ENCODE measurements around the gene PDGFD. TPM values are rescaled to one million over a fixed set of nuclear protein-coding genes. Genes with fewer than 3 reads are reported as not detected.
A peak's percentile ranks its signal among the peaks of the same experiment; 100 is the strongest.

Gene PDGFD
- total RNA-seq, 4 donors from 2014 or later = 4.4 to 7.2 (median 5.2) TPM

DNA sequence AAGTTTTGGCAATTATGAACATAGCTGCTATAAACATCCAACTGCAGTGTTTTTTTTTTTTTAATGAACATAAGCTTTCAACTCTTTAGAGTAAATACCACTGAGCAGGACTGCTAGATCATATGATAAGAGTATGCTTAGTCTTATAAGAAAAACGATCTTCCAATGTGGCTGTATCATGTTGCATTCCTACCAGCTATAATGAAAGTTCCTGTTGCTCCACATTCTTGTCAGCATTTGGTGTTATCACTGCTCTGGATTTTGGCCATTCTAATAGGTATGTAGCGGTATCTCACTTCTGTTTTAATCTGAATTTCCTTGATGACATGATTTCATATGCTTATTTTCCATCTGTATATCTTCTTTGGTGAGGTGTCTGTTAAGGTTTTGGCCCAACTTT is 50.4 kb downstream of the PDGFD start:
- WGBS = 86% methylated on average over 2 of the region's 2 CpGs
- Histone ChIP-seq H3K36me3 (no peaks in the 10 kb centered on the region), H3K4me3 (no peak overlapping the region), H3K4me1 (no peaks in the 10 kb centered on the region), H3K9me3 (no peaks in the 10 kb centered on the region), H3K27me3 (no peaks in the 10 kb centered on the region), H3K27ac (no peak overlapping the region)
- no peak for DNase-seq (ENCODE audit: low spot score in 2 of 2)
- TF ChIP-seq EP300 (IDR thresholded peaks at IDR 0.05) = no peak
- no peak for TF ChIP-seq POLR2A (IDR thresholded peaks at IDR 0.05)
- TF ChIP-seq, protein P1, sequence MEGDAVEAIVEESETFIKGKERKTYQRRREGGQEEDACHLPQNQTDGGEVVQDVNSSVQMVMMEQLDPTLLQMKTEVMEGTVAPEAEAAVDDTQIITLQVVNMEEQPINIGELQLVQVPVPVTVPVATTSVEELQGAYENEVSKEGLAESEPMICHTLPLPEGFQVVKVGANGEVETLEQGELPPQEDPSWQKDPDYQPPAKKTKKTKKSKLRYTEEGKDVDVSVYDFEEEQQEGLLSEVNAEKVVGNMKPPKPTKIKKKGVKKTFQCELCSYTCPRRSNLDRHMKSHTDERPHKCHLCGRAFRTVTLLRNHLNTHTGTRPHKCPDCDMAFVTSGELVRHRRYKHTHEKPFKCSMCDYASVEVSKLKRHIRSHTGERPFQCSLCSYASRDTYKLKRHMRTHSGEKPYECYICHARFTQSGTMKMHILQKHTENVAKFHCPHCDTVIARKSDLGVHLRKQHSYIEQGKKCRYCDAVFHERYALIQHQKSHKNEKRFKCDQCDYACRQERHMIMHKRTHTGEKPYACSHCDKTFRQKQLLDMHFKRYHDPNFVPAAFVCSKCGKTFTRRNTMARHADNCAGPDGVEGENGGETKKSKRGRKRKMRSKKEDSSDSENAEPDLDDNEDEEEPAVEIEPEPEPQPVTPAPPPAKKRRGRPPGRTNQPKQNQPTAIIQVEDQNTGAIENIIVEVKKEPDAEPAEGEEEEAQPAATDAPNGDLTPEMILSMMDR (IDR thresholded peaks at IDR 0.05) = no peak
- TF ChIP-seq POLR2AphosphoS5 (IDR thresholded peaks at IDR 0.05) = no peak

DNA sequence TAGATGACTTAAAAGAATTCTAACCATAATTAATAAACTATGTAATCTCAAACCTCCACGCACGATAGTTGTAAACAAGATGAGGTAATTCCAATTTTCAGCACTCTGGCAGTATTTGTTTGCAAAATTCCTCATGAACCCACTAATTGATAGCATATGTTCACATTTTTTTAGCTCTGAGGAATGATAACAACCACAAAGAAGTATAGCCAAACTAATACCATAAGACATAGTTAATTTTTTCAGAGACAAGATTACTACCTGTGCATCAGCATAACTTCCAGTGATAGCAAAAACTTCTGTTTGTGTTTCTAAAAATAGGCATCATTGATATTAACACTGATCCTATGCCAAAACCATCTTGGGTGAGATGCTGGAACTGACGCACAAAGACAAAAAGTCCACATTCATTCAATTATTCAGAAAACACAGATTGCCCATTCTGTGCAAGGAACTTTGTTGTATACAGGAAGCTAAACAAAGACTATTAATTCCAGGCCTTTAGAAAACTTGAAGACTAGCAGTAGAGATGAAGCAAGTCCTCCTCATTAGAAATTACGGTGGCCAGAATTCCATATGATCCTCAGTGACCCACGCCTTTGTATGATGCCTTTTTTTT is 57.7 kb downstream of the PDGFD start:
- no peaks in the 10 kb centered on the region for H3K36me3 ChIP-seq
- TF ChIP-seq EP300 (IDR thresholded peaks at IDR 0.05) (no peak), POLR2A (IDR thresholded peaks at IDR 0.05) (no peak), POLR2AphosphoS5 (IDR thresholded peaks at IDR 0.05) (no peak)
- TF ChIP-seq, protein P1 (IDR thresholded peaks at IDR 0.05) = no peak
- peak overlapping the region; percentile 66 for H3K27ac ChIP-seq
- H3K4me1 ChIP-seq = no peaks in the 10 kb centered on the region
- H3K27me3 ChIP-seq = no peaks in the 10 kb centered on the region
- no peak for DNase-seq (ENCODE audit: low spot score in 2 of 2)
- 51% methylated on average over 5 of the region's 5 CpGs for whole genome bisulfite sequencing
- no peak overlapping the region for H3K4me3 ChIP-seq
- H3K9me3 ChIP-seq = no peaks in the 10 kb centered on the region

DNA sequence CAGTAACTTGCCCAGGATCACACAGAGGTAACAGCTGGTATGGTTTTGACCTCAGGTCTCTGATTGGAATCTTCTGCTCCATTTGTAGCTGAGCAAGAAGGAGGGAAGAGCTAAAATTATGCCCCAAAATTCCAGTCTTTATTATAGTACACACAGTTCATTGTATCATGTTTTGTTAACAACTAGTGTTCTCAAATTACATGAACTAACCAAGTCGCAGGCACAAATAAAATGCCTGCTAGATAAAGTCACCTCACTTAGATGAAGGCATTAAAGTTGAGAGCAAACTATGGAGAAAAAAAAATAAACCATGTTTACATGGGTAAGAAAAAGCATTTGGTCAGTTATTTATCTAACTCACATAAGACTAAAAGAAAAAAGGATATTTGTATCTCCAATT is 58.8 kb downstream of the PDGFD start:
- H3K4me1 ChIP-seq = no peaks in the 10 kb centered on the region
- no peak for DNase-seq (ENCODE audit: low spot score in 2 of 2)
- 36% methylated on average over 1 of the region's 1 CpG for WGBS

DNA sequence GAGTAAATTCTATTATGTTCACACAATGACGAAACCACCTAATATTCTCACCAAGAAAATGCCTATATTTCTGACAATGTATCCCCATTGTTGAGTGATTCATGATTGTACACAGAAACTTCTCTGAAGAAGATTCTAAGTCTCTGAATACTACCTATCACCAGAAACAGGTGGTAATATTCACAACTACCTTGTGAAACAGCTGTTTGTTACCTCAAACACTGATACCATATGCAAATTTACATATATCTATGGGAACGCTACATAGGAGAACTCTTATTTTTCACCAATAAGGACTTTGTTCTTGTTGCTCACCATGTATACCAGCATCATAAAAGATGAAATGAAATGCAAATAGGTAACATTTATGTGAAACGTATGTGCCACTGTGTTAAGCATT is 59.3 kb downstream of the PDGFD start:
- DNase-seq (ENCODE audit: low spot score in 2 of 2) = no peak
- TF ChIP-seq POLR2AphosphoS5 (IDR thresholded peaks at IDR 0.05) (no peak), POLR2A (IDR thresholded peaks at IDR 0.05) (no peak), EP300 (IDR thresholded peaks at IDR 0.05) (no peak)
- TF ChIP-seq, protein P1 (IDR thresholded peaks at IDR 0.05) = no peak
- 86% methylated on average over 3 of the region's 3 CpGs for WGBS
- no peaks in the 10 kb centered on the region for H3K27me3 ChIP-seq
- no peaks in the 10 kb centered on the region for H3K9me3 ChIP-seq
- no peaks in the 10 kb centered on the region for H3K36me3 ChIP-seq
- H3K4me1 ChIP-seq = no peaks in the 10 kb centered on the region
- H3K4me3 ChIP-seq = no peak overlapping the region
- H3K27ac ChIP-seq = no peak overlapping the region

More for the DNA sequence above, 58.8 kb downstream of the PDGFD start:
- Histone ChIP-seq H3K9me3 (no peaks in the 10 kb centered on the region), H3K4me3 (no peak overlapping the region), H3K27me3 (no peaks in the 10 kb centered on the region), H3K36me3 (no peaks in the 10 kb centered on the region), H3K27ac (no peak overlapping the region)
- TF ChIP-seq, protein P1 (IDR thresholded peaks at IDR 0.05) = no peak
- TF ChIP-seq POLR2AphosphoS5 (IDR thresholded peaks at IDR 0.05) (no peak), POLR2A (IDR thresholded peaks at IDR 0.05) (no peak), EP300 (IDR thresholded peaks at IDR 0.05) (no peak)

DNA sequence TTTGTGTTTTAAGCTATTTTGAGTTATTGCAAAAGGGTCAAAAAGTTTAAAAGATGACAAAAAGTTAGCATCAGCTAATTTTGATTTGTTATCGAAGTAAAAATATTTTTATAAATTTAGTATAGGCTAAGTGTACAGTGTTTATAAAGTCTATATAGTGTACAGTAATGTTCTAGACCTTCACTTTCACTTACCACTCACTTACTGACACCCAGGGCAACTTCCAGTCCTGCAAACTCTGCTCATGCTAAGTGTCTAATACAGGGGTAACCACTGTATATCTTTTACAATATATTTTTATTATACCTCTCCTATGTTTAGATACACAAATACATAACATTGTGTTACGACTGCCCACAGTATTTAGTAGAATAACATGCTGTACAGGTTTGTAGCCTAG is 59.7 kb downstream of the PDGFD start:
- Histone ChIP-seq H3K27me3 (no peaks in the 10 kb centered on the region), H3K4me3 (no peak overlapping the region), H3K9me3 (no peaks in the 10 kb centered on the region), H3K36me3 (no peaks in the 10 kb centered on the region), H3K27ac (no peak overlapping the region), H3K4me1 (no peaks in the 10 kb centered on the region)
- whole genome bisulfite sequencing = 93% methylated on average over 2 of the region's 2 CpGs
- TF ChIP-seq, protein P1 (IDR thresholded peaks at IDR 0.05) = no peak
- TF ChIP-seq POLR2A (IDR thresholded peaks at IDR 0.05) = no peak
- DNase-seq (ENCODE audit: low spot score in 2 of 2) = no peak
